ENCODE data around the gene NOPCHAP1.
A peak's percentile ranks its signal among the peaks of the same experiment; 100 is the strongest.
"Not testable (repeated sequence)": the region's sequence is repeated elsewhere in the genome, so short reads cannot be mapped to it uniquely, and the experiment has no call there.

The NOPCHAP1 gene

GRCh38 chr12:104971306-104971705 is 14.8 kb upstream of the NOPCHAP1 start:
- DNase-seq (ENCODE audit: extremely low read depth, insufficient read length): no peak
- Histone ChIP-seq H3K36me3 (ENCODE audit: control insufficient read depth, insufficient read depth, low read length) (no peaks in the 10 kb centered on the region), H3K27me3 (replicated peaks; ENCODE audit: control insufficient read depth, insufficient read depth, low read length) (no peaks in the 10 kb centered on the region), H3K4me3 (replicated peaks; ENCODE audit: low read depth, low read length) (no peak overlapping the region)
- TF ChIP-seq CTCF (IDR thresholded peaks at IDR 0.05; ENCODE audit: insufficient read depth, low read length, poor library complexity, severe bottlenecking): no peak

DNA sequence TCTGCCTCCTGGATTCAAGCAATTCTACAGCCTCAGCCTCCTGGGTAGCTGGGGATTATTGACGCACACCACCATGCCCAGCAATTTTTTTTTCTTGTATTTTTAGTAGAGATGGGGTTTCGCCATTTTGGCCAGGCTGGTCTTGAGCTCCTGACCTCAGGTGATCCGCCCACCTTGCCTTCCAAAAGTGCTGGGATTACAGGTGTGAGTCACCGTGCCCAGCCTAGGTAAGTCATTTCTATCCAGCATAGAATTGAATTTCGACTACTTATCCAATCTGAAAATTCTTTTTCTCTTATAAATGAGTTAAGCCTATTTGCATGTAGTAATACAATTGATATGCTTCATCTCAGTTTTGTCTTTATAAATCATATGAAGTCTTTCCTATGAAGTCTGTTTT is 12.9 kb upstream of the NOPCHAP1 start:
- H3K36me3 ChIP-seq (ENCODE audit: control insufficient read depth, insufficient read depth, low read length): no peaks in the 10 kb centered on the region
- TF ChIP-seq CTCF (IDR thresholded peaks at IDR 0.05; ENCODE audit: insufficient read depth, low read length, poor library complexity, severe bottlenecking): no peak
- H3K4me3 ChIP-seq (replicated peaks; ENCODE audit: low read depth, low read length): no peak overlapping the region
- H3K27me3 ChIP-seq (replicated peaks; ENCODE audit: control insufficient read depth, insufficient read depth, low read length): no peaks in the 10 kb centered on the region
- no peak for DNase-seq (ENCODE audit: extremely low read depth, insufficient read length)

- TF ChIP-seq CTCF (IDR thresholded peaks at IDR 0.05; ENCODE audit: insufficient read depth, low read length, poor library complexity, severe bottlenecking): no peak
- no peaks in the 10 kb centered on the region for H3K27me3 ChIP-seq (replicated peaks; ENCODE audit: control insufficient read depth, insufficient read depth, low read length)
- peak; percentile 77 for DNase-seq (ENCODE audit: extremely low read depth, insufficient read length)
- H3K36me3 ChIP-seq (ENCODE audit: control insufficient read depth, insufficient read depth, low read length): no peaks in the 10 kb centered on the region
- peak overlapping the region; percentile 23 for H3K4me3 ChIP-seq (replicated peaks; ENCODE audit: low read depth, low read length)
Measured at GRCh38 chr12:104974626-104975290, 11.4 kb upstream of the NOPCHAP1 start.

GRCh38 chr12:104975587-104976343 is 10.4 kb upstream of the NOPCHAP1 start:
- no peak for DNase-seq (ENCODE audit: extremely low read depth, insufficient read length)
- Histone ChIP-seq H3K4me3 (replicated peaks; ENCODE audit: low read depth, low read length) (no peak overlapping the region), H3K36me3 (ENCODE audit: control insufficient read depth, insufficient read depth, low read length) (no peaks in the 10 kb centered on the region), H3K27me3 (replicated peaks; ENCODE audit: control insufficient read depth, insufficient read depth, low read length) (no peaks in the 10 kb centered on the region)
- TF ChIP-seq CTCF (IDR thresholded peaks at IDR 0.05; ENCODE audit: insufficient read depth, low read length, poor library complexity, severe bottlenecking): no peak

DNA sequence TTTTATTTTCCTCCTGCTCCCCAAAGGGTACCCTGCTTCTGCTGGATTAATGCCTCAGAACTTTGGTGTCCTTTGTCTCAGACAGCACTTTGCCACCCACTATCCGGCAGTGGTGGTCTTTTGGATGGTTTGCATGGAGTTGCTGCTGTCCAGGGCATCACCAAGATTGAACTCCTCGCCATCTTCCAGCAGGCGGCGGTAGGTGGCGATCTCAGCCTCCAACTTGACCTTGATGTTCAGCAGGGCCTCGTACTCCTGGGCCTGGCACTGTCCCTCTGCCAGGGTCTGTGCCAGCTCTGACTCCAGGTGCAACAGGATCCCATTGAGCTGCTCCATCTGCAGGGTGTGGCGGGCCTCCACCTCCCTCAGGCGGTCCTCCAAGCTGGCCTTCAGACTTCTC is 9.4 kb upstream of the NOPCHAP1 start:
- no peak for DNase-seq (ENCODE audit: extremely low read depth, insufficient read length)
- Histone ChIP-seq H3K4me3 (replicated peaks; ENCODE audit: low read depth, low read length) (no peak overlapping the region), H3K27me3 (replicated peaks; ENCODE audit: control insufficient read depth, insufficient read depth, low read length) (no peaks in the 10 kb centered on the region), H3K36me3 (ENCODE audit: control insufficient read depth, insufficient read depth, low read length) (no peaks in the 10 kb centered on the region)
- no peak for TF ChIP-seq CTCF (IDR thresholded peaks at IDR 0.05; ENCODE audit: insufficient read depth, low read length, poor library complexity, severe bottlenecking)

- not testable (repeated sequence) for H3K36me3 ChIP-seq (ENCODE audit: control insufficient read depth, insufficient read depth, low read length); H3K27me3 ChIP-seq (replicated peaks; ENCODE audit: control insufficient read depth, insufficient read depth, low read length); DNase-seq (ENCODE audit: extremely low read depth, insufficient read length); H3K4me3 ChIP-seq (replicated peaks; ENCODE audit: low read depth, low read length)
Measured at GRCh38 chr12:104977688-104978087, 8.4 kb upstream of the NOPCHAP1 start.
